Spleen (tissue), 11 donors: ENCODE results near the gene LGI2. TPM values are rescaled to one million over a fixed set of nuclear protein-coding genes. Genes with fewer than 3 reads are reported as not detected.

Source experiments
- DNase-seq: peaks from one replicate; pipeline ENCODE4 v3.0.0-alpha.2; 2020
- H3K27ac ChIP-seq, 8 donors: fragments of 200-600 bp; sonication (generic) in 7 of 8; 1 replicate in 4 of 8; 2 replicates in 4 of 8; pipeline versions ENCODE4 v1.5.0 to v1.8.0; 2016 to 2021; ENCODE audit warnings: inconsistent platforms in 4 of 8, mild to moderate bottlenecking in 4 of 8, moderate library complexity in 1 of 8
- H3K27me3 ChIP-seq, 7 donors: fragments of 200-600 bp; sonication (generic) in 6 of 7; replicated peaks in 1 of 7; 1 replicate in 4 of 7; 2 replicates in 3 of 7; pipeline versions ENCODE4 v1.5.0 to v1.8.0; 2016 to 2021; ENCODE audit warnings: inconsistent platforms in 3 of 7, mild to moderate bottlenecking in 1 of 7
- H3K36me3 ChIP-seq, 6 donors: fragments of 200-600 bp; sonication (generic) in 5 of 6; 1 replicate in 4 of 6; 2 replicates in 2 of 6; pipeline versions ENCODE4 v1.5.0 to v1.8.0; 2016 to 2021; ENCODE audit warnings: inconsistent platforms in 2 of 6
- H3K4me1 ChIP-seq, 6 donors: fragments of 200-600 bp; sonication (generic) in 5 of 6; 1 replicate in 3 of 6; 2 replicates in 3 of 6; pipeline versions ENCODE4 v1.5.0 to v1.8.0; 2016 to 2021; ENCODE audit warnings: inconsistent platforms in 3 of 6
- H3K4me3 ChIP-seq, 8 donors: fragments of 200-600 bp; sonication (generic) in 7 of 8; 1 replicate in 4 of 8; 2 replicates in 4 of 8; pipeline versions ENCODE4 v1.5.0 to v1.8.0; 2016 to 2021; ENCODE audit warnings: inconsistent platforms in 4 of 8, mild to moderate bottlenecking in 4 of 8, moderate library complexity in 2 of 8
- H3K9me3 ChIP-seq, 8 donors: fragments of 200-600 bp; sonication (generic) in 7 of 8; 1 replicate in 4 of 8; 2 replicates in 4 of 8; pipeline versions ENCODE4 v1.5.0 to v1.8.0; 2016 to 2021; ENCODE audit warnings: inconsistent platforms in 4 of 8
- CTCF ChIP-seq, 11 experiments: fragments of 200-600 bp in 7 of 11; fragments of 450-650 bp in 4 of 11; sonication (generic) in 4 of 11; IDR thresholded peaks in 8 of 11; conservative IDR thresholded peaks in 3 of 11; 1 replicate in 7 of 11; 2 replicates in 4 of 11; pipeline versions ENCODE4 v1.4.0 to v1.8.0; 2016 to 2021; ENCODE audit warnings: antibody characterized with exemption in 11 of 11, inconsistent platforms in 4 of 11, mild to moderate bottlenecking in 1 of 11
- POLR2A ChIP-seq, 3 donors: fragments of 450-650 bp; IDR thresholded peaks; one replicate each; pipeline ENCODE4 v1.5.1; 2017; ENCODE audit warnings: antibody characterized with exemption in 3 of 3, mild to moderate bottlenecking in 1 of 3
- POLR2AphosphoS5 ChIP-seq, 3 donors: sonication (generic); formaldehyde crosslinking; IDR thresholded peaks; one replicate each; pipeline ENCODE4 v1.5.1; 2017; ENCODE audit warnings: antibody characterized with exemption in 3 of 3
- WGBS, 5 donors: extraction: QIAGEN DNeasy Blood & Tissue Kit in 3 of 5; methylation state at CpG; one replicate each; pipeline versions ENCODE4 v1.1.5 to v1.1.7; 2013 to 2018; 5-methylcytosine and 5-hydroxymethylcytosine counted together
- intact Hi-C: fragments of 100-400 bp; cut with DNase I; formaldehyde crosslinking; loops from one replicate; pipeline ENCODE4 v1.15.0; 2023; ENCODE audit warnings: low total_unique reads
- polyA plus RNA-seq, 3 donors: library from polyadenylated mRNA; stranded (reverse); fragments of 200-250 nt; gene quantifications; one replicate each; pipeline ENCODE4 v1.2.1, GENCODE V29; 2013
- total RNA-seq, 7 donors: library from RNA; depleted of rRNA in 3 of 7; stranded (reverse); fragments of >200 nt in 3 of 7; fragmentation: NEBNext Ultra II Directional in 4 of 7; extraction: Animal tissue kit (Norgen Biotek cat#: 25700) in 4 of 7; gene quantifications; one replicate each; pipeline versions ENCODE4 v1.1.0 to v1.2.1, GENCODE V29; 2016 to 2021
- donor health status: healthy with polysubstance abuse.
- donor health status: DM: no; HTN: no; CAD: no; lungs with moderate emphysema.
- donor health status: DM: no; HTN: no; CAD: no.
- donor health status: Bipolar disorder and iron deficiency.
- donor health status: healthy.
- donor health status: DM: no; HTN: no; CAD: no.
- donor health status: DM: yes; HTN: yes; CAD: no.

Gene LGI2
- total and polyA plus RNA-seq, 10 donors: 0.17 to 2.7 (median 0.72) TPM

DNA sequence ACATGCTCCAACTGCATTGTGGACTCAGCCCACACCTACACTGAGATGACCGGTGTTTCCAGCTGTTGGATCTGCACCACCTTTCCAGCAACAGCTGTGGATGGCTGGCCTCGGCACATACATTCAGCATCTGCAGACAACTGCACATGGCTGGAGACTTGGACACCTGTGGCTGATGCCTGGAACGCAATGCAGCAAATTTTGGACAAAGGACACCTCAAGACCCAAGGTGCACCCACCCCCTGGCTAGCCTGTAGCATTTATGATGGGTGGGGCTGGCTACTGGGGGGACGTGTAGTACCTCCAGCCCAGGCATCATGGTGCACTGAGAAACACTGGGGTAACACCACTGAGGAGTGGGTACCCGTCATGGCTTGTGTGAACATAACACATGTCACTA is 60.6 kb downstream of the LGI2 start:
- no peak for TF ChIP-seq POLR2A (IDR thresholded peaks at IDR 0.05)
- TF ChIP-seq POLR2AphosphoS5 (IDR thresholded peaks at IDR 0.05): no peak
- TF ChIP-seq CTCF (IDR thresholded peaks at IDR 0.05 in 8 of 11, conservative IDR thresholded peaks at IDR 0.05 in 3 of 11): no peak
- Histone ChIP-seq H3K27ac (no peak overlapping the region), H3K4me1 (peaks cover 0 to 18% (median 2%) of the 10 kb centered on the region in 6 donors), H3K27me3 (no peaks in the 10 kb centered on the region), H3K4me3 (no peak overlapping the region), H3K36me3 (no peaks in the 10 kb centered on the region), H3K9me3 (peaks cover 0 to 20% (median 16%) of the 10 kb centered on the region in 8 donors)
- 87 to 96% (median 91%) methylated on average over 5 of the region's 5 CpGs for WGBS, 5 donors
- no peak for DNase-seq
- intact Hi-C loops: no loop called here

DNA sequence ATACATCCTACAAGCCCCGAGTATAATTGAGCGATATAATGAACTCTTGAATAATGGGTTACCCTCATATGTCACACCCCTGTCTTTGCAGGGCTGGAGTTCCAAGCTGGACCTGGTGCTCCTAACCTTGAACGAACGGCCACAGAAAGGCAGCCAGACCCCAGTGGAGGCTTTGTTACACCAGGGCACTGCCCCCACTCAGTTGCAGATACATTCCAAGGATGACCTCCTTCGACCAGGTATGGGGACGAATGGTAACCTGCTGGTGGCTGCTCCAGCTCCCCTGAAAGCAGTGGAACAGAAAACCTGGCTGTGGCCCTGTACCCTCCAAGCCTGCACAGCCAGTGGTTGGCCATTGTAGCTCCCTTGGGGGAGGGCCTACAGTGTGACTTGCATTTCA is 61.3 kb downstream of the LGI2 start:
- Histone ChIP-seq H3K27me3 (no peaks in the 10 kb centered on the region), H3K36me3 (no peaks in the 10 kb centered on the region), H3K4me1 (peaks cover 0 to 13% (median 2%) of the 10 kb centered on the region in 6 donors), H3K9me3 (peaks cover 0 to 27% (median 23%) of the 10 kb centered on the region in 8 donors), H3K27ac (no peak overlapping the region), H3K4me3 (no peak overlapping the region)
- no peak for DNase-seq
- 70 to 93% (median 90%) methylated on average over 6 of the region's 6 CpGs for WGBS, 5 donors
- no peak for TF ChIP-seq POLR2AphosphoS5 (IDR thresholded peaks at IDR 0.05)
- TF ChIP-seq POLR2A (IDR thresholded peaks at IDR 0.05): no peak
- no peak for TF ChIP-seq CTCF (IDR thresholded peaks at IDR 0.05 in 8 of 11, conservative IDR thresholded peaks at IDR 0.05 in 3 of 11)
- intact Hi-C loops: no loop called here

- TF ChIP-seq POLR2AphosphoS5 (IDR thresholded peaks at IDR 0.05) (no peak), POLR2A (IDR thresholded peaks at IDR 0.05) (no peak), CTCF (IDR thresholded peaks at IDR 0.05 in 8 of 11, conservative IDR thresholded peaks at IDR 0.05 in 3 of 11) (no peak)
Measured at GRCh38 chr4:24968992-24969391, 61.8 kb downstream of the LGI2 start.

DNA sequence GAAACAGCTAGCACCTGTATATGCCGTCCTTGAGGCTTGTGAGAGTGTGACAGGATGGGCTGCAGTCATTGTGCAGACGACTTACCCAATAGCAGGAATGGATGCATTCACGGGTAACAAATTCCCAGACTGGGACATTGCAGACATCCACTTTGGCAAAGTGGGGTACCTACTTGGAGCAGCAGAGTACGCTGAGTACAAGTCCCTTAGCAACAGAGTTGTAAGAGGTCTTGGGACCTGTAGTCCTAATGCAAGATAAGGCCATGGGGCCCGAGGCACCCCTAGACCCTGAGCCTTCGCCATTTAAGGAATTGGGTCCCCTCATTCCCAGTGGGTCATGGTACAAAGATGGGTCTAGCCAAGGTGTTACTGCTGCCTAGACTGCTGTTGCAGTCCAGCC is 62.5 kb downstream of the LGI2 start:
- WGBS, 5 donors: 84 to 96% (median 91%) methylated on average over 5 to 6 of the region's 6 CpGs

More at GRCh38 chr4:24968992-24969391, 61.8 kb downstream of the LGI2 start:
- peaks cover 0 to 32% (median 27%) of the 10 kb centered on the region in 8 donors for H3K9me3 ChIP-seq
- no peaks in the 10 kb centered on the region for H3K36me3 ChIP-seq
- no peak overlapping the region for H3K4me3 ChIP-seq
- intact Hi-C loops: no loop called here
- H3K27ac ChIP-seq: no peak overlapping the region
- no peaks in the 10 kb centered on the region for H3K27me3 ChIP-seq
- H3K4me1 ChIP-seq: peaks cover 0 to 8% (median 2%) of the 10 kb centered on the region in 6 donors
- no peak for DNase-seq
- 89 to 95% (median 93%) methylated on average over 3 of the region's 3 CpGs for WGBS, 5 donors

More for the DNA sequence above, 62.5 kb downstream of the LGI2 start:
- no peaks in the 10 kb centered on the region for H3K27me3 ChIP-seq
- H3K36me3 ChIP-seq: no peaks in the 10 kb centered on the region
- H3K9me3 ChIP-seq: peaks cover 0 to 39% (median 32%) of the 10 kb centered on the region in 8 donors
- H3K27ac ChIP-seq: no peak overlapping the region
- no peak overlapping the region for H3K4me3 ChIP-seq
- intact Hi-C loops: no loop called here
- no peak for DNase-seq
- TF ChIP-seq CTCF (IDR thresholded peaks at IDR 0.05 in 8 of 11, conservative IDR thresholded peaks at IDR 0.05 in 3 of 11) (no peak), POLR2AphosphoS5 (IDR thresholded peaks at IDR 0.05) (no peak), POLR2A (IDR thresholded peaks at IDR 0.05) (no peak)
- H3K4me1 ChIP-seq: peaks cover 0 to 7% (median 1%) of the 10 kb centered on the region in 6 donors
